ENCODE measurements around the gene CREB3L2. TPM values are rescaled to one million over a fixed set of nuclear protein-coding genes. Genes with fewer than 3 reads are reported as not detected.

CREB3L2 gene
- total RNA-seq, 4 donors from 2014 or later, result 2.8 to 12.0 (median 5.4) TPM

DNA sequence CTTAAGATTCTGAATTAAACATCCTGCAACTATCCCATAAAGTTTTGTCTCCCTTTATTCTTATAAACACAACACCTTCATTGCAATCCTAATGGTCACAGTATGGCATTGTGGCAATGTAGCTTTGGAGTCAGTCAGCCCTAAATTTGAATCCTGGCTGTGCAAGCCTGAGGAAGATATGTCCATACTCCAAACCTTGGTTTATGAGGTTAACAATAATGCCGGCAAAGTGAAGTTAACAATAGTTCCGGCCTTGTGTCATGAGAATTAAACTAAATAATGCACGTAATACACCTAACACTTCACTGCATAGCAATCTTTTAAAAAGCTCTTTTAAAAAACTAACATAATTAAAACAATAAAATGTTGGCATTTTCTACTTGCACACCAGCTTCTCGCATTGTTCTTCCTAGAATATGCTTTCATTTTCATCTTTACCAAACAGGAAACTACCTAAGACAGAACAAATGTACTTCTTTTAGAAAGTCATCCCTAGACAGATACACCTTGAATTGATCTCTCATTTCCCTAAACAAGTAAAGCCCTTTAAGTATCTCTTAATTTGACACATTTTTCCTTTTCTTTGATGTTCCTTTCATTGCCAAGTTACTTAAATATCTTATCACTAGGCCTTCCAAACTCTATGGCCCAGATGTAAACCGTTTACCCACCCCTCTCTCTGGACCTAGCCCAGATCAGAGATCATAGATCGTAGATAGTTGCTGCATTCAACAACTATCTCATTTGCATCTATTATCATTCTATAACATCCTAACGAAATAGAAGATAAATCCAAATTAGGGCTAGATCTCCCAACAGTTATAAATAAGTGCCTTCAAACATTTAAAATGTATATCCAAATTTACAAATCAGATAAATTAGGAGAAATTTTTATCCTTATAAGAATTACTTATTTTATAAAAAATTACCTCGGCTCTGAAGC is 66.7 kb downstream of the CREB3L2 start:
- ATAC-seq, result no peak
- no peak overlapping the region for H3K4me3 ChIP-seq

DNA sequence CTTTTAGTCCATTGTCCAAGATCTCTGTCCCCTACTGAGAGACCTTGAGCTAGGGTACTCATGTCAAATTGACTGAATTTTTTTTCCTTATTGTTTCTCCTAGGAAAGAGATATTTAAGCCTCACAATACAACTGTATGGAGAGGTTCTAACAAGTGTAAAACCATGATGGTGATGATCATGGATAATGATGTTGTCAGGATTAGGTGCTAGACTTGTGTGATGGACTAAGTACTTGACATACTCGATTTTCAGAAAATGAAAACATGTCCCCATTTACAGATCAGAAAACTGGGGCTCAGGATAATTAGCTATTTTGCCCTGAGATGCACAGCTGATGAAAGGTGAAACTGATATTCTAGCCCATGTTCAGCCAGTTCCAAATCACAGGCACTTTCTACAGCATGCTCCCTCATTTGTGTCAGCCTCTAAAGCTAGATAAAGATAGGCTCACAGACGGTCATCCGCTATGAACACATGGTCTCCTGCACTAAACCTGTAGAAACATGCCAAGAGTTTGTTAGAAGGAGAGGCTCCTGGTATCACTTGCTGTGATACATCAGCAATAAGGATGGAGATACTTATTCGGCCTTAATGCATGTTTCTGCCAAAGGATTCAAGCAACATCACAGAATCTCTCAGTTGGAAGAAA is 67.6 kb downstream of the CREB3L2 start:
- H3K36me3 ChIP-seq, result no peaks in the 10 kb centered on the region
- peaks cover 52% of the 10 kb centered on the region in 2 donors for H3K4me1 ChIP-seq
- H3K27me3 ChIP-seq, result no peaks in the 10 kb centered on the region
- DNase-seq (no peak), ATAC-seq (no peak)
- peak overlapping the region; percentile 56 to 81 (median 62) for H3K27ac ChIP-seq
- H3K4me3 ChIP-seq, result no peak overlapping the region
- no peaks in the 10 kb centered on the region for H3K9me3 ChIP-seq
- intact Hi-C loops (cut with DNase I; ENCODE audit: low total_unique reads) (no loop called here), in situ Hi-C loops (cut with MboI; ENCODE audit: low sequenced_read_pairs in 4 of 4) (no loop called here)
- TF ChIP-seq POLR2A (IDR thresholded peaks at IDR 0.05), result no peak
- TF ChIP-seq, protein P1, sequence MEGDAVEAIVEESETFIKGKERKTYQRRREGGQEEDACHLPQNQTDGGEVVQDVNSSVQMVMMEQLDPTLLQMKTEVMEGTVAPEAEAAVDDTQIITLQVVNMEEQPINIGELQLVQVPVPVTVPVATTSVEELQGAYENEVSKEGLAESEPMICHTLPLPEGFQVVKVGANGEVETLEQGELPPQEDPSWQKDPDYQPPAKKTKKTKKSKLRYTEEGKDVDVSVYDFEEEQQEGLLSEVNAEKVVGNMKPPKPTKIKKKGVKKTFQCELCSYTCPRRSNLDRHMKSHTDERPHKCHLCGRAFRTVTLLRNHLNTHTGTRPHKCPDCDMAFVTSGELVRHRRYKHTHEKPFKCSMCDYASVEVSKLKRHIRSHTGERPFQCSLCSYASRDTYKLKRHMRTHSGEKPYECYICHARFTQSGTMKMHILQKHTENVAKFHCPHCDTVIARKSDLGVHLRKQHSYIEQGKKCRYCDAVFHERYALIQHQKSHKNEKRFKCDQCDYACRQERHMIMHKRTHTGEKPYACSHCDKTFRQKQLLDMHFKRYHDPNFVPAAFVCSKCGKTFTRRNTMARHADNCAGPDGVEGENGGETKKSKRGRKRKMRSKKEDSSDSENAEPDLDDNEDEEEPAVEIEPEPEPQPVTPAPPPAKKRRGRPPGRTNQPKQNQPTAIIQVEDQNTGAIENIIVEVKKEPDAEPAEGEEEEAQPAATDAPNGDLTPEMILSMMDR (IDR thresholded peaks at IDR 0.05 in 4 of 5, conservative IDR thresholded peaks at IDR 0.05 in 1 of 5), result no peak

More for the DNA sequence above, 66.7 kb downstream of the CREB3L2 start:
- TF ChIP-seq, protein P1 (IDR thresholded peaks at IDR 0.05 in 4 of 5, conservative IDR thresholded peaks at IDR 0.05 in 1 of 5), result no peak
- no peak for TF ChIP-seq POLR2A (IDR thresholded peaks at IDR 0.05)
- H3K9me3 ChIP-seq, result no peaks in the 10 kb centered on the region
- DNase-seq, result no peak
- in situ Hi-C loops (cut with MboI; ENCODE audit: low sequenced_read_pairs in 4 of 4) (no loop called here), intact Hi-C loops (cut with DNase I; ENCODE audit: low total_unique reads) (loop anchor here (5.0 kb wide), 1 partner anchor 42 kb away; no protein-coding TSS in a partner anchor)
- no peaks in the 10 kb centered on the region for H3K36me3 ChIP-seq
- peaks cover 52% of the 10 kb centered on the region in 2 donors for H3K4me1 ChIP-seq
- H3K27me3 ChIP-seq, result no peaks in the 10 kb centered on the region
- peak overlapping the region in 2 of 4 donors; percentile 6 to 81 for H3K27ac ChIP-seq

- Histone ChIP-seq H3K9me3 (no peaks in the 10 kb centered on the region), H3K27ac (peak overlapping the region; percentile 56 to 81 (median 62)), H3K4me3 (peak overlapping the region in 1 of 4 donors; percentile 5), H3K36me3 (no peaks in the 10 kb centered on the region), H3K27me3 (no peaks in the 10 kb centered on the region), H3K4me1 (peaks cover 52% of the 10 kb centered on the region in 2 donors)
- in situ Hi-C loops (cut with MboI; ENCODE audit: low sequenced_read_pairs in 4 of 4), result no loop called here
- intact Hi-C loops (cut with DNase I; ENCODE audit: low total_unique reads), result loop anchor here (2.0 kb wide), 1 partner anchor 67 kb away; no protein-coding TSS in a partner anchor
- no peak for TF ChIP-seq POLR2A (IDR thresholded peaks at IDR 0.05)
- TF ChIP-seq, protein P1 (IDR thresholded peaks at IDR 0.05 in 4 of 5, conservative IDR thresholded peaks at IDR 0.05 in 1 of 5), result no peak
- peak; percentile 25 to 69 for DNase-seq
- ATAC-seq, result peak; percentile 44 to 50
Measured at GRCh38 chr7:137933270-137934017, 68.4 kb downstream of the CREB3L2 start.

DNA sequence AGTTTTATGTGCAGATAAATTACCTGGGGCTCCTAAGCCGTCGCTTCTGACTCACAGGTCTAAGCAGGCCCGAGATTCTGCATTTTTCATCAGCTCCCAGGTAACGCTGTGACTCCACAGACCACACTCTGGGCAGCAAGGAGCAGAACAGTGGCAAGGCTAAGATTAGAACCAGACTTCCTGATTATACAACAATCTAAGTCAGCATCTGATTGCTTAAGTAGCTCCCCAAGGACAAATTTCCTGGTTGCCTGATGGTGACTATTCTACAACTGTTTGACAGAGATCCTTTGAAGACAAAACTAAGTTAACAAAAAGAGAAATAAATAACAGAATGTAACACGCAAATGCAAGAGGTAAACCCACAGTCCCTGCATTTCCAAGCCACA is 69.0 kb downstream of the CREB3L2 start:
- Histone ChIP-seq H3K27me3 (no peaks in the 10 kb centered on the region), H3K9me3 (no peaks in the 10 kb centered on the region), H3K27ac (peak overlapping the region; percentile 56 to 81 (median 62)), H3K36me3 (peaks cover 0 to under 1% of the 10 kb centered on the region in 2 donors), H3K4me1 (peaks cover 52% of the 10 kb centered on the region in 2 donors), H3K4me3 (peak overlapping the region in 1 of 4 donors; percentile 5)
- ATAC-seq, result peak; percentile 68 to 73
- intact Hi-C loops (cut with DNase I; ENCODE audit: low total_unique reads), result loop anchor here (2.0 kb wide), 1 partner anchor 68 kb away; no protein-coding TSS in a partner anchor
- TF ChIP-seq POLR2A (IDR thresholded peaks at IDR 0.05), result no peak
- TF ChIP-seq, protein P1 (IDR thresholded peaks at IDR 0.05 in 4 of 5, conservative IDR thresholded peaks at IDR 0.05 in 1 of 5), result no peak
- in situ Hi-C loops (cut with MboI; ENCODE audit: low sequenced_read_pairs in 4 of 4), result no loop called here
- DNase-seq, result peak; percentile 13 to 31
